Thyroid gland (tissue), 4 donors: ENCODE measurements around the gene GLYAT.

Source experiments
- POLR2A ChIP-seq, 2 donors: fragments of 450-650 bp; IDR thresholded peaks; one replicate each; pipeline ENCODE4 v1.6.1; 2017; ENCODE audit warnings: antibody characterized with exemption in 2 of 2, mild to moderate bottlenecking in 2 of 2, moderate library complexity in 1 of 2
- TF ChIP-seq, protein P1 (sequence below), 6 experiments: fragments of 200-600 bp in 3 of 6; fragments of 450-650 bp in 3 of 6; sonication (generic) in 3 of 6; IDR thresholded peaks; one replicate each; pipeline ENCODE4 v1.5.1; 2016 to 2019; ENCODE audit warnings: antibody characterized with exemption in 6 of 6, mild to moderate bottlenecking in 2 of 6, inconsistent platforms in 1 of 6, moderate library complexity in 1 of 6

DNA sequence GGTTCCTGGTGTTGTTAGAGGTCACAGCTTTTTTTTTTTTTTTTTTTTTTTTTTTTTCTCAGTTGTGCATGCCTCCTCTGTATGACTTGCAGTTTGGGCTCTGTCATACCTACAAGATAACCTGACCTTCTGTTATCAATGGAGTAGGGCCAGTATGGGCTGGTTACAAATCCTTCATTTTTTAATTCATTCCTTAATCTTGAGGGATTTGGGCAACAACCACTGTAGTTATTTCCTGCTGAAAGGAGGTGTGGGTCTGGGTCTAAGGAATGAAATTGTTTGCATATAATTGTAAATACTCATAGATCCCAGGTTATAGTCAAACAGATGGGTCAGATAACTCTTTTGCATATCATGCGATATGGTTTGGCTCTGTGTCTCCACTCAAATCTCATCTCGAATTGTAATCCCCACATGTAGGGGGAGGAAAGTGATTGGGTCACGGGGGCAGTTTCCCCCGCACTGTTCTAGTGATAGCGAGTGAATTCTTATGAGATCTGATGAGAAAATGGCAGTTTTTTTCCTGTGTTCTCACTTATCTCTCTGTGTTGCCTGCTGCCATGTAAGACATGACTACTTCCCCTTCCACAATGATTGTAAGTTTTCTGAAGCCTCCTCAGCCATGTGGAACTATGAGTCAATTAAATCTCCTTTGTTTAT is 14.1 kb upstream of the GLYAT start:
- TF ChIP-seq, protein P1, sequence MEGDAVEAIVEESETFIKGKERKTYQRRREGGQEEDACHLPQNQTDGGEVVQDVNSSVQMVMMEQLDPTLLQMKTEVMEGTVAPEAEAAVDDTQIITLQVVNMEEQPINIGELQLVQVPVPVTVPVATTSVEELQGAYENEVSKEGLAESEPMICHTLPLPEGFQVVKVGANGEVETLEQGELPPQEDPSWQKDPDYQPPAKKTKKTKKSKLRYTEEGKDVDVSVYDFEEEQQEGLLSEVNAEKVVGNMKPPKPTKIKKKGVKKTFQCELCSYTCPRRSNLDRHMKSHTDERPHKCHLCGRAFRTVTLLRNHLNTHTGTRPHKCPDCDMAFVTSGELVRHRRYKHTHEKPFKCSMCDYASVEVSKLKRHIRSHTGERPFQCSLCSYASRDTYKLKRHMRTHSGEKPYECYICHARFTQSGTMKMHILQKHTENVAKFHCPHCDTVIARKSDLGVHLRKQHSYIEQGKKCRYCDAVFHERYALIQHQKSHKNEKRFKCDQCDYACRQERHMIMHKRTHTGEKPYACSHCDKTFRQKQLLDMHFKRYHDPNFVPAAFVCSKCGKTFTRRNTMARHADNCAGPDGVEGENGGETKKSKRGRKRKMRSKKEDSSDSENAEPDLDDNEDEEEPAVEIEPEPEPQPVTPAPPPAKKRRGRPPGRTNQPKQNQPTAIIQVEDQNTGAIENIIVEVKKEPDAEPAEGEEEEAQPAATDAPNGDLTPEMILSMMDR (IDR thresholded peaks at IDR 0.05): no peak
- no peak for TF ChIP-seq POLR2A (IDR thresholded peaks at IDR 0.05)
